Keratinocyte (primary cell): ENCODE data around the gene C2orf72. TPM values are rescaled to one million over a fixed set of nuclear protein-coding genes. Genes with fewer than 3 reads are reported as not detected.

Experiments
- DNase-seq: peaks from one replicate; pipeline ENCODE4 v3.0.0-alpha.2; 2011; ENCODE audit warnings: low read depth, missing footprints, low spot score
- FAIRE-seq: peaks from 2 replicates; lab custom pipeline; 2011; peaks lifted over from hg19 to GRCh38; lab: Jason Lieb, UNC
- H2AFZ ChIP-seq: 2 replicates; pipeline ENCODE4 v1.6.0; 2012; ENCODE audit warnings: low read length, control low read depth, inconsistent platforms; ENCODE audit not compliant: control insufficient read depth
- H3K27ac ChIP-seq: 2 replicates; pipeline ENCODE4 v1.5.1; 2011; ENCODE audit warnings: low read length; ENCODE audit not compliant: control insufficient read depth, insufficient read depth
- H3K27me3 ChIP-seq: 3 replicates; pipeline ENCODE4 v1.6.0; 2011; ENCODE audit warnings: low read length; ENCODE audit not compliant: control insufficient read depth, insufficient read depth; ENCODE audit errors: extremely low read depth
- H3K36me3 ChIP-seq, 2 experiments: 2 replicates in 1 of 2; 3 replicates in 1 of 2; pipeline ENCODE4 v1.5.1; 2011; ENCODE audit warnings: low read length in 2 of 2, mild to moderate bottlenecking in 1 of 2; ENCODE audit not compliant: control insufficient read depth in 2 of 2, insufficient read depth in 2 of 2; ENCODE audit errors: extremely low read depth in 1 of 2
- H3K4me1 ChIP-seq: 3 replicates; pipeline ENCODE4 v1.5.1; 2011; ENCODE audit warnings: low read length; ENCODE audit not compliant: control insufficient read depth, insufficient read depth; ENCODE audit errors: extremely low read depth
- H3K4me2 ChIP-seq: 3 replicates; pipeline ENCODE4 v1.6.0; 2011; ENCODE audit warnings: low read depth, low read length; ENCODE audit not compliant: control insufficient read depth, insufficient read depth; ENCODE audit errors: extremely low read depth
- H3K4me3 ChIP-seq, 3 experiments: fragments of 200-600 bp in 1 of 3; sonication (generic) in 1 of 3; 2 replicates in 2 of 3; 3 replicates in 1 of 3; pipeline ENCODE4 v1.5.1; 2011 to 2016; ENCODE audit warnings: low read length in 3 of 3, mild to moderate bottlenecking in 3 of 3, control low read depth in 2 of 3, inconsistent platforms in 1 of 3, low read depth in 1 of 3, mixed read lengths in 1 of 3, mixed run types in 1 of 3, moderate library complexity in 1 of 3; ENCODE audit not compliant: control insufficient read depth in 2 of 3, insufficient read depth in 2 of 3; ENCODE audit errors: extremely low read depth in 1 of 3
- H3K79me2 ChIP-seq: 2 replicates; pipeline ENCODE4 v1.6.0; 2012; ENCODE audit warnings: low read length; ENCODE audit not compliant: control insufficient read depth, insufficient read depth
- H3K9ac ChIP-seq: 3 replicates; pipeline ENCODE4 v1.6.0; 2011; ENCODE audit warnings: low read length; ENCODE audit not compliant: control insufficient read depth, insufficient read depth; ENCODE audit errors: extremely low read depth
- H3K9me1 ChIP-seq: 3 replicates; pipeline ENCODE4 v1.6.0; 2011; ENCODE audit warnings: low read length; ENCODE audit not compliant: control insufficient read depth, insufficient read depth; ENCODE audit errors: extremely low read depth
- H3K9me3 ChIP-seq: 2 replicates; pipeline ENCODE4 v1.5.1; 2012; ENCODE audit warnings: low read depth, low read length; ENCODE audit not compliant: control insufficient read depth
- H4K20me1 ChIP-seq: 3 replicates; pipeline ENCODE4 v1.6.0; 2011; ENCODE audit warnings: low read length; ENCODE audit not compliant: control insufficient read depth, insufficient read depth; ENCODE audit errors: extremely low read depth
- EZH2 ChIP-seq: IDR thresholded peaks from one replicate; pipeline ENCODE4 v1.6.1; 2012; ENCODE audit warnings: inconsistent platforms, mild to moderate bottlenecking, low read length, moderate library complexity
- dilution Hi-C: fragments of 300-500 bp; cut with MboI; formaldehyde crosslinking; loops from one replicate; pipeline ENCODE4 v1.7.0; 2020; ENCODE audit warnings: low sequenced_read_pairs; ENCODE audit not compliant: extremely low pct_ligation_motif_present
- polyA minus RNA-seq, 3 experiments: library from RNA; depleted of rRNA, polyadenylated mRNA; stranded (reverse); fragments of >200 nt; gene quantifications; 1 replicate in 1 of 3; 2 replicates in 1 of 3; 3 replicates in 1 of 3; pipeline ENCODE4 v1.2.3, GENCODE V29; 2011
- polyA plus RNA-seq, 5 experiments: library from polyadenylated mRNA; depleted of rRNA in 3 of 5; stranded (reverse) in 3 of 5; stranded (forward) in 1 of 5; unstranded in 1 of 5; fragments of >200 nt; gene quantifications; 1 replicate in 1 of 5; 2 replicates in 3 of 5; 3 replicates in 1 of 5; pipeline versions ENCODE4 v1.2.1 to v1.2.3, GENCODE V29; 2011 to 2012; ENCODE audit warnings: missing spikeins in 2 of 5, low read depth in 1 of 5, low replicate concordance in 1 of 5
- TF ChIP-seq, protein P1 (sequence below), 3 experiments: IDR thresholded peaks in 1 of 3; conservative IDR thresholded peaks in 1 of 3; optimal IDR thresholded peaks in 1 of 3; 2 replicates in 2 of 3; 3 replicates in 1 of 3; pipeline versions ENCODE3 to v1.5.1; 2011; ENCODE audit warnings: low read length in 3 of 3, mild to moderate bottlenecking in 3 of 3, moderate library complexity in 2 of 3, control low read depth in 1 of 3, inconsistent platforms in 1 of 3; ENCODE audit not compliant: insufficient read depth in 2 of 3; ENCODE audit errors: extremely low read depth in 1 of 3

The C2orf72 gene
- polyA plus RNA-seq (0.05 to 0.09 TPM in 2 of 3 replicates, not detected in the other), polyA minus RNA-seq (not detected in 3 replicates)
- polyA plus RNA-seq (2011; ENCODE audit: low read depth), result not detected
- 0.05 TPM in 1 of 2 replicates, not detected in the other for polyA plus RNA-seq (2011; cell fraction: cytosol; rRNA removed)
- 0.05 and 0.25 TPM in 2 replicates for polyA plus RNA-seq (2011; cell fraction: nucleus; rRNA removed)
- not detected in 2 replicates for polyA plus RNA-seq (2012; ENCODE audit: low replicate concordance)
- polyA minus RNA-seq (2011; cell fraction: cytosol; rRNA and poly(A)+ RNA removed), result not detected
- not detected in 2 replicates for polyA minus RNA-seq (2011; cell fraction: nucleus; rRNA and poly(A)+ RNA removed)

DNA sequence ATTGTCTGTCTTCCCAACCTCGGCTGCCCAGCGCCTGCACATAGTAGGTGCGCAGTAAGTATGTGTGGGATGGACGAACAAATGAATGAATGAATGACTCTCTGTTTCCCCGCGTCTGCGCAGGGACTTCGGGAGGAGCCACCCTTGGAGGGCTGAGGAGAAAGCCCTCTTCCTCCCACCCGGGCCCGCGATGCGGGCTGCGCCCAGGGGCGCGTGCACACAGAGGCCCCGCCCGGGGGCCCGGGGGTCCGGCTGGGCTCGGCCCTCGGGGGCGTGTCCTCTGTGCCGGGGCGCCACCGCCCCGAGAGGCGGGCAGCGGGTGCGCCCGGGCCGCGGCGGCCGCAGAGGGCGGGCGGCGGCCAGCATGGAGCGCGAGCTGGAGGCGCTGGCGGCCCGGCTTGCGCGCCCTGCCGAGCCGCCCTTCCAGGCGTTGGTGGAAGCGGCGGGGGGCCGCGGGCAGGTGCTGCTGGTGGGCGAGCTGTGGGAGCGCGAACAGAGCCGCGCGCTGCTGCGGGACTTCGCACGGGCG, at the start of gene C2orf72:
Gene C2orf72, plus strand, starts transcription at position 322 of the 529 bp plus-strand sequence. Its CDS starts 43 bp downstream, at position 365.
- Histone ChIP-seq H3K27me3 (peaks cover 51% of the 10 kb centered on the region), H3K4me3 (no peak within 1 kb of the TSS), H3K79me2 (no peaks in the 10 kb centered on the region), H2AFZ (no peak within 1 kb of the TSS), H3K36me3 (no peaks in the 10 kb centered on the region), H3K9me3 (no peaks in the 10 kb centered on the region), H3K9ac (no peak within 1 kb of the TSS), H3K9me1 (no peaks in the 10 kb centered on the region), H4K20me1 (no peaks in the 10 kb centered on the region), H3K4me1 (no peaks in the 10 kb centered on the region), H3K27ac (no peak within 1 kb of the TSS), H3K4me2 (peak within 1 kb of the TSS; percentile 29)
- TF ChIP-seq EZH2, result peak; percentile 86
- TF ChIP-seq, protein P1, sequence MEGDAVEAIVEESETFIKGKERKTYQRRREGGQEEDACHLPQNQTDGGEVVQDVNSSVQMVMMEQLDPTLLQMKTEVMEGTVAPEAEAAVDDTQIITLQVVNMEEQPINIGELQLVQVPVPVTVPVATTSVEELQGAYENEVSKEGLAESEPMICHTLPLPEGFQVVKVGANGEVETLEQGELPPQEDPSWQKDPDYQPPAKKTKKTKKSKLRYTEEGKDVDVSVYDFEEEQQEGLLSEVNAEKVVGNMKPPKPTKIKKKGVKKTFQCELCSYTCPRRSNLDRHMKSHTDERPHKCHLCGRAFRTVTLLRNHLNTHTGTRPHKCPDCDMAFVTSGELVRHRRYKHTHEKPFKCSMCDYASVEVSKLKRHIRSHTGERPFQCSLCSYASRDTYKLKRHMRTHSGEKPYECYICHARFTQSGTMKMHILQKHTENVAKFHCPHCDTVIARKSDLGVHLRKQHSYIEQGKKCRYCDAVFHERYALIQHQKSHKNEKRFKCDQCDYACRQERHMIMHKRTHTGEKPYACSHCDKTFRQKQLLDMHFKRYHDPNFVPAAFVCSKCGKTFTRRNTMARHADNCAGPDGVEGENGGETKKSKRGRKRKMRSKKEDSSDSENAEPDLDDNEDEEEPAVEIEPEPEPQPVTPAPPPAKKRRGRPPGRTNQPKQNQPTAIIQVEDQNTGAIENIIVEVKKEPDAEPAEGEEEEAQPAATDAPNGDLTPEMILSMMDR (optimal IDR thresholded peaks at IDR 0.05 in 1 of 3, IDR thresholded peaks at IDR 0.05 in 1 of 3, conservative IDR thresholded peaks at IDR 0.05 in 1 of 3; ENCODE audit: extremely low read depth in 1 of 3, insufficient read depth in 2 of 3, low read length in 3 of 3), result no peak
- DNase-seq (no peak), FAIRE-seq (no peak)
- dilution Hi-C loops, result no loop called here

DNA sequence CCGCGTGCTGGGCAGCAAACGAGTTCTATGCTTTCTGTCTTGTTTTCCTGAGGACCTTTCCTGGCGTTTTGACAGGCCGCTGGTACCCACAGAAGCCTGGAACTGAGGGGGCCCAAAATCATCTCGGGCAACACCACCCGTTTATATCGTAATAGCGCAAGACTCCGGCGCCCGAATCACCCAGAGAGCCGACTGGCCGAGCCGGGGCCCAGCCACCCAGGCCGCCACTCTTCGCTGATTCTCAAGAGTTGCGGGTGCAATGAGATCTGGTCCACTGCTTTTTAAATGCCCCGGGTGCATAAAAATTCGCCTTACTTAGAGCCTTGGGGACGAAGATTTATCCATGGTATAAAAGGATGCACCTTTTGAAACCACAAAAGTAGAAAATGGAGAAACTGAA, 47.6 kb upstream of the C2orf72 start:
- H3K4me1 ChIP-seq, result peaks cover 5% of the 10 kb centered on the region
- no peaks in the 10 kb centered on the region for H3K9me3 ChIP-seq
- H3K27me3 ChIP-seq, result peaks cover 18% of the 10 kb centered on the region
- H3K79me2 ChIP-seq, result no peaks in the 10 kb centered on the region
- dilution Hi-C loops, result no loop called here
- no peak overlapping the region for H3K4me3 ChIP-seq
- no peak overlapping the region for H2AFZ ChIP-seq
- FAIRE-seq, result no peak
- no peaks in the 10 kb centered on the region for H3K9me1 ChIP-seq
- no peaks in the 10 kb centered on the region for H4K20me1 ChIP-seq
- no peak for DNase-seq
- no peak overlapping the region for H3K9ac ChIP-seq
- H3K27ac ChIP-seq, result no peak overlapping the region
- TF ChIP-seq EZH2, result no peak
- TF ChIP-seq, protein P1 (optimal IDR thresholded peaks at IDR 0.05 in 1 of 3, IDR thresholded peaks at IDR 0.05 in 1 of 3, conservative IDR thresholded peaks at IDR 0.05 in 1 of 3; ENCODE audit: extremely low read depth in 1 of 3, insufficient read depth in 2 of 3, low read length in 3 of 3), result no peak
- H3K36me3 ChIP-seq, result no peaks in the 10 kb centered on the region
- H3K4me2 ChIP-seq, result no peak overlapping the region
